ENCODE measurements around the gene TAF1C. TPM values are rescaled to one million over a fixed set of nuclear protein-coding genes. Genes with fewer than 3 reads are reported as not detected.

Gene TAF1C
- total and polyA plus RNA-seq, 2 experiments from 2014 or later, result 37.2 to 57.4 TPM

- TF ChIP-seq ZNF462 (CRISPR knock-in tag; IDR thresholded peaks at IDR 0.05) (no peak), EZH2 (IDR thresholded peaks at IDR 0.05; ENCODE audit: low read depth, unreplicated experiment) (no peak), POLR2AphosphoS5 (IDR thresholded peaks at IDR 0.05; ENCODE audit: low read depth) (no peak), NANOG (IDR thresholded peaks at IDR 0.05; ENCODE audit: borderline replicate concordance) (no peak), CREB1 (CRISPR knock-in tag; IDR thresholded peaks at IDR 0.05; ENCODE audit: low read depth) (no peak), ZNF331 (CRISPR knock-in tag; IDR thresholded peaks at IDR 0.05; ENCODE audit: low read depth) (no peak)
- TF ChIP-seq, protein P1, sequence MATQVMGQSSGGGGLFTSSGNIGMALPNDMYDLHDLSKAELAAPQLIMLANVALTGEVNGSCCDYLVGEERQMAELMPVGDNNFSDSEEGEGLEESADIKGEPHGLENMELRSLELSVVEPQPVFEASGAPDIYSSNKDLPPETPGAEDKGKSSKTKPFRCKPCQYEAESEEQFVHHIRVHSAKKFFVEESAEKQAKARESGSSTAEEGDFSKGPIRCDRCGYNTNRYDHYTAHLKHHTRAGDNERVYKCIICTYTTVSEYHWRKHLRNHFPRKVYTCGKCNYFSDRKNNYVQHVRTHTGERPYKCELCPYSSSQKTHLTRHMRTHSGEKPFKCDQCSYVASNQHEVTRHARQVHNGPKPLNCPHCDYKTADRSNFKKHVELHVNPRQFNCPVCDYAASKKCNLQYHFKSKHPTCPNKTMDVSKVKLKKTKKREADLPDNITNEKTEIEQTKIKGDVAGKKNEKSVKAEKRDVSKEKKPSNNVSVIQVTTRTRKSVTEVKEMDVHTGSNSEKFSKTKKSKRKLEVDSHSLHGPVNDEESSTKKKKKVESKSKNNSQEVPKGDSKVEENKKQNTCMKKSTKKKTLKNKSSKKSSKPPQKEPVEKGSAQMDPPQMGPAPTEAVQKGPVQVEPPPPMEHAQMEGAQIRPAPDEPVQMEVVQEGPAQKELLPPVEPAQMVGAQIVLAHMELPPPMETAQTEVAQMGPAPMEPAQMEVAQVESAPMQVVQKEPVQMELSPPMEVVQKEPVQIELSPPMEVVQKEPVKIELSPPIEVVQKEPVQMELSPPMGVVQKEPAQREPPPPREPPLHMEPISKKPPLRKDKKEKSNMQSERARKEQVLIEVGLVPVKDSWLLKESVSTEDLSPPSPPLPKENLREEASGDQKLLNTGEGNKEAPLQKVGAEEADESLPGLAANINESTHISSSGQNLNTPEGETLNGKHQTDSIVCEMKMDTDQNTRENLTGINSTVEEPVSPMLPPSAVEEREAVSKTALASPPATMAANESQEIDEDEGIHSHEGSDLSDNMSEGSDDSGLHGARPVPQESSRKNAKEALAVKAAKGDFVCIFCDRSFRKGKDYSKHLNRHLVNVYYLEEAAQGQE (IDR thresholded peaks at IDR 0.05; ENCODE audit: unreplicated experiment), result no peak
Observed at GRCh38 chr16:84225571-84225970, 38.7 kb upstream of the TAF1C start (continued).

All from GM23338 (cell line).